NCI-H446 treated with DMSO at 0.1 percent for 48 hours (cell line): ENCODE results near the gene TK2.

ENCODE experiments used
- DNase-seq: peaks from one replicate; lab custom pipeline; 2025; lab: John Stamatoyannopoulos, UW

The TK2 gene

DNA sequence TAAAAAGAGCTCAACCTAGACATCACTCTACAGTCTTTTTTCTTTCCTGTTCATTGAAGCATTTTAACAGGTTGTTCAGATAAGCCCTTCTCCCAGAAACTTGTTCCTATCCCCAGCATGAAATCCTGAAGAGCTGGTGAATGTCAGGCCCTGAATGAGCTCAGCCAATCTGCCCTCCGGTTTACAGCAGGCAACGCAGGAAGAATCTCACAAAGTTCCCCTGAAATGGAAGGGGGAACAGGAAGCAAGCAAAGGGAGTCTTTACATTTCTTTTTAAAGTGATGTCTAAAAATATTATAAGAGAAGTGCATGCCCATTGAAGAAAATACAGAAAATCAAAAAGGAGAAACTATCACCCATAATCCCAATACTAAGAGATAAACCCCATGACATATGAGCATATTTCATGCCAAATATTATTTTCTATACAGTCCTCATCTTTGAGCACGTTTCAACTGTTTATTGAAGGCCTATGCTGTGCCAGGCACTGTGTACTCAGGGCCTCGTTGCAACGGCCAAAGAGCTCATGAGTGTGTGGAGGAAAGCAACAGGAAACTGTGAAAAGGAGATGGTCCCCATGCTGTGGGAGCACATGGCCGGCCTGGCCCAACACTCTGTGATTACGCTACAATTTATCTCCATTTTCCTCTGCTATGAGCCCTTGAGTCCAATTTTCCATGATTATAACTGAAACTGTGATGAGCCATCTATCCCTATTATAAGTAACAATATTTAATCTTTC lies 5.7 kb downstream of the TK2 start:
- no peak for DNase-seq

DNA sequence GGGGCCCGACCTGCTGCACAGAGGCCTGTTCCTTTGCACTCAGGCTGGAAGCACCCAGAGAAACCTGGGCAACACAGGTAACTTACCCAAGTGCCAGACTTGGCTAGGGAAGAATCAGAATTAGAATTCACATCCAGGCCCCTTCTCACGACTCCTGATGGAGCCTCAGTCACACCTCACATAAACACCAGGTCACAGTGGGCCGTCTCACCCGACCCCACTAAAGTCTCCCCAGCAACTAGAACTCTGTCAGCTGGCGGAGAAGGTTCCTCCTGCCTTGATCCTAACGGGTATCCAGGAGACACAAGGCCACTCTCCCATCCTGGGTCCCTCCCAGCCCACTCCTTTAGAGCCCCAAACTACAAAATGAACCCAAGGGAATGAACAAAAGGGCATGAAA lies 6.4 kb downstream of the TK2 start:
- DNase-seq, result no peak

DNA sequence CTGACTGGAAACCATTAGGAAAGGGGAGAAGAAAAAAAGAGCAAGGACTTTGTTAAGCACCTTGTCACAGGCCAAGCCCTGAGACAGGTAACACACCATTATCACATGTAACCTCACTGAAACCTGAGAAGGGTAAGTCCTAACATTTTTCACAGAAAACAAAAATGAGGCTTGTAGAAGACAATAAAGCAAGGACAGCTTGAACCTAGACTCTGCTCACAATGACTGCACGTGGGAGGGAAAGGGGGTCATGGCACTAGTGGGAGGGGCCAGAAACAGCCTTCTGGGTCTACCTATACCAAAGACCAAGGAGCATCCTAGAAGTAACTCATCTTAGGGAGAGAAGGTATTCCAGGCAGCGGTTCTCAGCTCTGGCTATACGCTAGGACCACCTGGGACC lies 7.5 kb downstream of the TK2 start:
- DNase-seq, result no peak

DNA sequence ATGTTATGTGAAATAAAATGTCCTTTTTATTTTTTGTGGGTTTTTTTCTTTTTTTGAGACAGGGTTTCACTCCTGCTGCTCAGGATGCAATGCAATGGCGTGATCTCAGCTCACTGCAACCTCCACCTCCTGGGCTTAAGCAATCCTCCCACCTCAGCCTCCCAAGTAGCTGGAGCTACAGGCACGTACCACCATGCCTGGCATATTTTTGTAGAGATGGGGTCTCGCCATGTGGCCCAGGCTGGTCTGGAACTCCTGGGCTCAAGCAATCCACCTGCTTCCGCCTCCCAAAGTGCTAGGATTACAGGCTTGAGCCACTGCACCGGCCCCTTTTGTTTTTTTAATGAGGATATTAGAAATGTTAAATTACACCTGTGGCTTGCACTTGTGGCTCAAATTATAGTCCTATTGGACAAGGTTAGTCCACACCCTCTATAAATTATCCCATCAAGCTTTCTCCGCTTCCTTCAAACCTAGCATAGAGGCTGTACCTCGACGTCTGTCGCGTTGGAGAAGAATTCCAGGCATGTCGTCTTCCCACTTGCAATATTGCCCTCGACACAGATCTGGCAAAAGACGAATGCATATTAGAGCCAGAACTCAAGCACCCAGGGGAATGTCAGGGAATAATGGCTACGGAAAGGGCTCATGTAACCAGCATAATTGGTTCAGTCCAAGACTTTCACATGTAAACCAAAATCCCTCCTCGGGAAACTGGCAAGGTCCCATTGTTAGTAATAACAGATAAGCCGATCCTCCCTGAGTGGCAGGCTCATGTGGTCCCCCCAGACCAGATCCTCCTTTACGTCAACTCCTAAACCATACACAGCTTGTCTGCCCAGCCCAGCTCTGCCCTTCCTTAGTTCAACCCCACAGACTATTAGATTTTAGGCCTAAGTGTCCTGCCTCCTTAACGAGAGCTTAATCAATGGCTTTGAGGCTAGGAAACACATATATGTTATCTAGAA lies 8.2 kb downstream of the TK2 start:
- DNase-seq, result no peak

DNA sequence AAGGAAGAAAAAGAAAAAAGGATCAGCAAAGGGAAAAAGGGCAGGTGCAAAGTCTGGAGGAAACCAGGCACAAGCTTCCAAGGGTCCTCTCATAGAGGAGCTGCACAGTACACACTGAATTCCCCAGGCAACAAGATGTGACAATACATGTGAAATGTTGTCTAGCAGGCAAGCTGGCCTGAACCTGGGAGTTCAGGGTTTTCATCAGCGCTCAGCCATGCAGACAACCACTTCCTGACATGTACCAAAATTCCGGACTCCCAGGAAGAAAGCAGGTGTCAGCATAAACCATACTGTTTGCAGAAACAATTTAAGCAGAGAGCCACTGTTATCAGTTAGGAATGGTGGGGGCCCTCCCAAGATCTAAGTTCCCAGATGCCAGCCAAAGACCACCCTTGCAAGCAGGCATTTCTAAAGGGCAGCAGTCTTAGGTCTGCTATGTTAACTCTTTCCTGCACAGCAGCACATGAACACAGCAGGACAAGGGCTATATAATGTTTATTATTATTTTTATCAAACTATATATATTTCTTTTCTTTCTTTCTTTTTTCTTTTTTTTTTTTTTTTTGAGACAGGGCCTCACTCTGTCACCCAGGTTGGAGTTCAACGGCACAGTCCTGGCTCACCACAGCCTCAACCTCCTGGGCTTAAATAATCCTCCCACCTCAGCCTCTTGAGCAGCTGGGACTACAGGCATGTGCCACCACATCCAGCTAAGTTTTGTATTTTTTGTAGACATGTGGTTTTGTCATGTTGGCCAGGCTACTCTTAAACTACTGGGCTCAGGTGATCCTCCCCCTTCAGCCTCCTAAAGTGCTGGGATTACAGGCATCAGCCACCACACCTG lies 10.1 kb downstream of the TK2 start:
- no peak for DNase-seq

DNA sequence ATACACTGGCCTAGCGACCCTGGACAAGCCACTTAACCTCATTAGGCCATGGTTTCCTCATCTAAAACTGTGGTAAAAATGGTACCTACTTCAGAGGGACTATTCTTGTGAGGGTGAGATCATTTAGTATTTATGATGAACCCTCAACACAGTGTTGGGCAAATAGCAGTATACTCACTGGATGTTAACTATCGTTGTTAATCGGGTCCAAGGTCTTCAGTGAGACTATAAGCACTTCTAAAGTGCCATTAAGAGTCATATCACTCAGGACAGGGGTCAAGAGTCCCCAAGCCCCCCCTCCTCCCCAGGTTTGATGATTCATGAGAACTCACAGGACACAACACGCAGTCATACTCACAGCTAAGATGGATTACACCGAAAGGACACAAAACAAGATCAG lies 11.0 kb downstream of the TK2 start:
- no peak for DNase-seq

DNA sequence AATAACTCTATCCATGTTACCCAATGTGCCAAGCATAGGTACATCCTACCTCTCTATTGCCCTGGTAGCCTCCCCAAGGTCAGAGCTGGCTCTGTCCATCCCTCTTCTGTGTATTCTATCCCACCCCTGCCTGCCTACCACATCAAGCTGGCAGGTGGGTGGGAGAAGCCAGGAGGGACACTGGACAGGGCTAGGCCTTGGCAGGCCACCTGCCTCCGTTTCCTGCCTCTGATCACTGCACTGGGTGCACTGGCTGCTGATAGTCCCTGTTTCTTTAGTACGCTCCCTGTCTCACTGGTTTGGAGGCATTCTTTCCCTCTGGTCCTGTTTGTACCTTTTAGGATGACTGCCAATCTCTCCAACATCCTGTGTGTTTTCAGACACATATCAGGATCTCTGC lies 12.7 kb downstream of the TK2 start:
- no peak for DNase-seq

DNA sequence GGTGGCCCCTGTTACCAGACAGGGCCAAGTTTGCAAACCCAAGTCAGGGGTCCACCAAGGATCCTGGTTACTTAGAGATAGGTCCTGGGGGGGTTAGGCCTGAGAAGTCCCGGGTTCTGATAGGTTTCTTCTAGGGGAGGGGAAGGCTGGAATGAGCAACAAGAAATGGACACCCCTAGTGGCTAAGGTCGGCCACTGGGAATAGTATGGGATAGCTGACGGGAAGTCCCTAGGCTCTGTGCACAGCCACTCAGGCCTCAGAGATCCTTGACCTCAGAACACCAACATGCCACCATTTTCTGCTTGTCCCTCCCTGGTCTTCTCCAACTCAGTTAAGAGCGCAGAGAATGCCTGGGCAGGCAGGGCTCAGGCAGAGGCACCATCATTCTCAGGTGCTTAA lies 13.4 kb downstream of the TK2 start:
- DNase-seq, result no peak

DNA sequence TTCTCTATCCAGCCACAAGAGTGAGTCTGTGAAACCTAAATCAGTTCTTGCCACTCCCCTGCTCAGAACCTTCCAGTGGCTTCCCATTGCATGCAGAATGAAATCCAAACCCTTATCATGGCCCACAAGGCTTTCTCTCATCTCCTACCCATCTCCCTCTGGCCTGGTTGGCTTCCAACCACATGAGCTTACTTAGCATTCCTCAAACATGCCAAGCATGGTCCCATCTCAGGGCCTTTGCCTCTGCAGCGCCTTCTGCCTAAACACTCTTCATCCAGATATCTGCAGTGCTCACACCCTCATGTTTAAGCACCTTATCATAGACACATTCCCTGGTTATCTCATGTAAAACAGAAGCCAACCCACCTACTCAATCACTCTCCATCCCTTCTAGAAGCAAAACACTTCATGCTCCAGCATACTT lies 15.5 kb downstream of the TK2 start:
- no peak for DNase-seq

DNA sequence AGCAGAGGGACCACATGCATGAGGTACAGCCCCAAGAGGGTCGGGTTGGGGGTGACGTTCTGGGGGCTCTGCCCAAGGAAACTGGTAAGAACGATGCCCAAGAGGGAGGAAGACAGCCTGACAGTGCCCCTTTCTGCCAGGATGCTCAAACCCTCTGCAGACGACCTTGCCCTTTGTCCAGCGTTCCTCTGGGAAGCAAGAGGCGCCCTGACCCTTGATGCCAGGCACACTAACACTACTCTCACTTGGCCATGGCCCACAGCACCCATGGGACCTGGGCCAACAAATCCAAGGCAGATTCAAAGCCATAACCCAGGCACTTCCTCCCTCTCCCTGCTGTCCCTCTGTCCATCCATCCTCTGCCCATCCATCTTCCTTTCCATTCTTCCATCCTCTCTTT lies 20.4 kb downstream of the TK2 start:
- no peak for DNase-seq

DNA sequence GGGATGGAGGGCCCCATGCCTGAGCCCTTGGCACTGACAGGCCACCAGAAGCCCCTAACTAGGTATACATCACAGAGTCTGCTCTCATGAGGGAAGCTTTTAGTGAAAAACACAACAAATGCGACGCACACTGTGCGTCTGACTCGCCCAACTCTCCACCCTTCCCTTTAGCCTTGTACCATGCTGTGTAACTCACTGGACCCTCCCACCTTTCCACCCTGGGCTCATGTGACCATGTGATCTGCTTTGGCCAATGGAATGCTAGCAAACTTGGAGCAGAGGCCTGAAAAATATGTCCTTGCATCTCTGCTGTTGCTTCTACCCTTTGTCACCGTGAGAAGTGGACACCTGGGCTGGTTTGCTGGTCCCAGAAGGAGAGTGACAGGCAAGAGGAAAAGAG lies 21.6 kb downstream of the TK2 start:
- no peak for DNase-seq

DNA sequence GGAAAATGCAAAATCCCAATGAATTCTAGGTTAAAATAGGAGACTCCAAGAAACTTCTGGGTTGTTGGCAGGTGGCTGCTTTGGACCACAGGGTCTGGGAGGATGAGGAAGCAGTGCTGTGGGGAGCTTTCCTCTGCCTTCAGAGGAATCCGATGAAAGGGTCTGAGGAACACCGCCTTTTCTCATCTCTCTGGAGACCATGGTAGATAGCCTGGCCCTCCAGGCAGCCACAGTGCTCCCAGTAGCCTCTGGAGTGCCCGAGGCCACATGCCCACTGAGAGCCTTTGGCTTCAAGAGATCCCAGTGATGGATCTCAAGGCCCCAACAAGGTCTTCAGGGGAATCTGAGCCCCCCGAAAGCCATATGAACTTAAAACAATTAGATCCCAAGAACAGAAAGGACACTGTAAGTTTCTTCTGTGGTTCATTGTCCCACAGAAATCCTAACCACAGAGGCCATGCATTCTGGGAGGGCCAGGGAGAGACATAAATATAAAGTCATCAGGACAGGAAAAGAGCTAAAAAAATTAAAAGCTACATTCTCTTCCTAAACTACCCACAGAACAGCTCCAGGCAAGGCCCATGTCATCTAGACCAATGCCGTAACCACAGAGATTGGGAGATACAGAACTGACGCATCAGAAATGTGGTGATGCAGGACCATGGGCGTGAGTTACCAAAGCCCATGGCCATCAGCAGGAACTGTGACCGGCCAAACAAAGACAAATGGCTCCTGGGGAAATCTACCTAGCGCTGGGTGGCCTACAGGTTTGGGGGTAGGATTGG lies 24.3 kb downstream of the TK2 start:
- no peak for DNase-seq

DNA sequence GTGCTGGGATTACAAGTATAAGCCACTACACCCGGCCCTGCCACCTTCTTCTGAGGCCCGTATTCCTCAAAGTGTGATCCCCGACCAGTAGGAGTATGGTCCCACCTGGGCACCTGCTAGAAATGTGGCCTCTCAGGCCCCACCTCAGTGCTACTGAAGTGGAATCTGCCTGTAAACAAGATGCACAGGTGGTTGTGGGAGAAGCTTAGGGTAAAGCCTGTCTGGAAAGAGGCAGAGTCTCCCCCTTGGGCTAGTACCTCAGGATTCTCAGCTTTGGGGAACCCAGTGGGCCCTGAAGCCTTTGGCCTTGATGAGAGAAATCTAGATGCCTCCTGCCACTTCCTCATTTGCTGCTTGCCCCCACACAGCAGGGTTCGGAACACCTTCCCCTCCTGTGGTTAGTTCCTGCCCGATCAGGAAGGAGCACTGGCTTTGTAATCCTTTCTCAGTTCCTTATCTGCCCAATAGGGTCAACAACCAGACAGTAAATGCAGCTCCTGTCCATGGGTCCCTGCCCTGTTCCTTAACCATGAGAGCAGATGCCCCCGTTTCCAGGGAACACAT lies 25.2 kb downstream of the TK2 start:
- DNase-seq, result no peak

DNA sequence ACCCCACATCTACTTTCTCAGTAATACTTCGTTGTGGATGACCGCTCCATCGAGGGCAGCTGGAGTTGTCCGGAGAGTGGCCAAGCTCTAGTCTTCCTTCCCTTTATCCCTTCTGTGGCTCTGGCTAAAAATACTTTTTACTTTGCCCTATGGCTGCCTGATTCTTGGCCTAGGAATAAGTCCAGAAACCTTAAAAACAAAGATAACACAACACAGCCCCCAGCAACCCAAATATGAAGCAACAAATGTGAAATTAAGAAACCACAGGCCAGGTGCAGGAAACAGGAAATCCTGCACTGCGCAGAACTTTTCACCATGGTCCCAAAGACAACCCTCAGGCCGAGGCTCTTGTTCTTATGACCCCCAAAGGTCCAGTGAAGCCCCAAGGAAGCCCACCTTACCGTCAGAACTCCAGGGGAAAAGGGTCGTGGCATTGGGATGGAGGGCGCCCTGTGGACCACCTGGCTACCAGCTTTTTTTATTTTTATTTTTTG lies 26.0 kb downstream of the TK2 start:
- no peak for DNase-seq

DNA sequence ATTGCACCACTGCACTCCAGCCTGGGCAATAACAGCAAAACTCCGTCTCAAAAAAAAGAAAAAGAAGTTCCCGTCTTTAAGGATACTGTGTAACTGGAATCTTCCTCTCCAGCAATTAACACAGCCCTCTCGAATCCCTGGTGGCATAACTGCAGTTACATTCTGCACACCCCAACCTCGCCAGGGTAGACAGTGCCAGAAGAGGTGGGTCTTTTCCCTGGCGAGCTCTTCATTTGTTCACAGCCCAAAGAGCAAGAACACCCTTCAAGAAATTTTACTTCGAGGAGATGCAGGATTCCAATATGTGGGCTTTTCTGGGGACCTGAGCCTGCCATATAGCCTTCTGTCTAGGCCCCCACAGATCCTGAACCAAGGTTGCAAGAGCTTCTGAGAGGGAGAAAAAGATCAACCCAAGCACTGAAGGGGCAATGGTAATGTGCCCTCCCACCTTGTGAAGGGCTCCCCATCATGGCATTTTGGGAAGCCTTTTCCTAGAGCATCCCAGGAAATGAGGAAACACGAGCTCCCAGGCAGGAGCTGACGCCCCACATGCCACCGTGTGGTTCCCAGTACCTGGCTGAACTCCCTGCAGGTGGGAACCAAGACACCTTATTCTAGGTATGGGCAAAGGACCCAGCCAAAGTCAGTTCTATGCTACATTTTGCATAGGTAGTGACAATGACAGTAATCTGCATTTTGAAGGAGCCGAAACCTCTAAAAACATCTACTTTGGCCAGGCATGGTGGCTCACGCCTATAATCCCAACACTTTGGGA lies 26.9 kb downstream of the TK2 start:
- DNase-seq, result no peak

DNA sequence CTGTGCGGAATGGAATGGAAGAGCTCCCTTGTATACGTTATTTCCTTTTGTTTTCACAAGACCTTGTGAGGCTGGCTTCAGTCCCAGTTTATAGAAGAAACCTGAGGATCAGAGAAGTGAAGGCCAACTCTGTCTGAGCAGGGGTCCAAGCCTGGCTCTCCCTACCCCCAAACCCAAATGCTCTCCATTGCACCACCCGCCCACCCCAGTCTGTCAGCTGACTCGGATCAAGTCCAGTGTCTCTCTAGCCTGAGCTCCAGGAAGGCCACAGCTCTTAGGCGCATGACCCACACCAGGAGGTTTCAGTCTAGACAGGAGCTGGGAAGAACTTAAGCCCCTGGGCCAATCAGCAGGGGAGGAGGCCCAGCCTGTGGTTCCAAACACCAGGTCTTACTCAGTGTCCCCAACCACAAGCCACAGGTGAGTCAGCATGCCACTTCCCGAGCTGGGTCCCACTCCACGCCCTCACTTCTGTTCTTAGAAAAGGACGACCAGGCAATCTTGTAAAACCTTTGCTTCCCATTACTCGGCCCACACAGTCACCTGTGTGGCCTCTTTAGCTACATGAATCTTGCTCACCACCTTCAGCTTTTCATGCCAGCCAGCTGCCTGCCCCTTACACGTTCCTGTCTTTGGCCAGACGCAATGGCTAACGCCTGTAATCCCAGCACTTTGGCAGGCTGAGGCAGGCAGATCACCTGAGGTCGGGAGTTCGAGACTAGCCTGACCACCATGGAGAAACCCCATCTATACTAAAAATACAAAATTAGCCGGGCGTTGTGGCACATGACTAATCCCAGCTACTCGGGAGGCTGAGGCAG lies 27.8 kb downstream of the TK2 start:
- no peak for DNase-seq

DNA sequence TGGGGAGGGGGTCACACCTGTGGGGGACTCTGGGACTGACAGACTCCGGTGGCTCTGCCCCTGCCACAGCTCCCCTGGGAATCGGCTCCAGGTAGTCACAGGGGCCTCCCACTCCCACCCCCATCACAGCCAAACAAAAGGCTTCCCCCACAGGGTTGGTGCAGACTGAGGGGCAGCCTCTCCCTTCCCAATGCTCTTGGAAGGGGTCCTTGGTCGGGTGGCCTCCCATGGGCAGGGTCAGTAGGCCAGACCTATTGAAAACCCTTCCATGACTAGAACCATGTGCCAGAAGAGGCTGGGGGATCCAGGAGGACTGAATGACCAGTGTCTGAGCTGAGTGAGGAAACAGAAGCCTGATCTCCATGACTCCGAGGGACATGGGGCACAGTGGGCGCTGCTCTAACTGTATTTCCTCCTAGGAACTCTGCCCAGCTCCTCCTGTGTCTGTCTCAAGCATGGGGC lies 28.6 kb downstream of the TK2 start:
- no peak for DNase-seq

DNA sequence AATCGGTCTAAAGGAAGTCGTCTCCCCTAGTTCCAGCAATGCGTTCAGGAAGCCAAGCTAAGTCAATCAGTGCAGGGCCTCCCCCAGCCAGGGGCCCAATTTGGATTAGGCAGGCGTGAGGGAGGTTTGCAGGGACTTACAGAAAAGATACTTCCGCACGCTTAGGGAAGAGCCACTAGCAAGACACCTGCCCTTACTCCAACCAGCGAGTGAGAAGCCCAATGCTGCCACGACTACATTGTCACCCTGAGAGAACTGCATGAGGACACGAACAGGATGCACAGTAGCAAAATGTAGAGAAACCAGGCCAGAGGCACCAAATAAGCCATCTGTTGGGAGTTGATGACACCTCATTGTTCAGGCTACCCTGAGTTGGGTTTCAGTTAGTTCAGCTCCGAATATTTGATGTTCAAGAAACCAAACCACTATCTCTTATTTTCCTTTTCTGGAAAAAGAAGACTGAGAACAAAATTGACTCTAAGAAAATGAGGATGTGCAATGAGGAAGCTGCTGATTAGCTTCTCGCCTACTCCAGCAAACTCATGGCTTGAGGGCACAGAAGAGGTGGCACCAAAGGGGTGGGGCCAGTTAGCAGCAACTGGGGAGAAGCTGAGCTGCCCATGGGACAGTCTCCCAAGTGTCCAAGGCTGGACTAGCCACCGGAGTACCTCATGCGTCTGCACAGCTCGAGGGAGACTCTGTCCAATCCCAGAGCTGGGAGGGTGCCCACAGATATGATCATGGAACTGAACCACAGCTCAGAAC lies 29.3 kb downstream of the TK2 start:
- DNase-seq, result no peak
